Spleen (tissue), 7 donors: ENCODE data around the gene ALDOA.

Experiments used
- CTCF ChIP-seq, 11 experiments: fragments of 200-600 bp in 7 of 11; fragments of 450-650 bp in 4 of 11; sonication (generic) in 4 of 11; IDR thresholded peaks in 8 of 11; conservative IDR thresholded peaks in 3 of 11; 1 replicate in 7 of 11; 2 replicates in 4 of 11; pipeline versions ENCODE4 v1.4.0 to v1.8.0; 2016 to 2021; ENCODE audit warnings: antibody characterized with exemption in 11 of 11, inconsistent platforms in 4 of 11, mild to moderate bottlenecking in 1 of 11
- POLR2A ChIP-seq, 3 donors: fragments of 450-650 bp; IDR thresholded peaks; one replicate each; pipeline ENCODE4 v1.5.1; 2017; ENCODE audit warnings: antibody characterized with exemption in 3 of 3, mild to moderate bottlenecking in 1 of 3
- POLR2AphosphoS5 ChIP-seq, 3 donors: sonication (generic); formaldehyde crosslinking; IDR thresholded peaks; one replicate each; pipeline ENCODE4 v1.5.1; 2017; ENCODE audit warnings: antibody characterized with exemption in 3 of 3
- donor health status: DM: no; HTN: no; CAD: no; lungs with moderate emphysema.
- donor health status: DM: no; HTN: no; CAD: no.
- donor health status: DM: no; HTN: no; CAD: no.

DNA sequence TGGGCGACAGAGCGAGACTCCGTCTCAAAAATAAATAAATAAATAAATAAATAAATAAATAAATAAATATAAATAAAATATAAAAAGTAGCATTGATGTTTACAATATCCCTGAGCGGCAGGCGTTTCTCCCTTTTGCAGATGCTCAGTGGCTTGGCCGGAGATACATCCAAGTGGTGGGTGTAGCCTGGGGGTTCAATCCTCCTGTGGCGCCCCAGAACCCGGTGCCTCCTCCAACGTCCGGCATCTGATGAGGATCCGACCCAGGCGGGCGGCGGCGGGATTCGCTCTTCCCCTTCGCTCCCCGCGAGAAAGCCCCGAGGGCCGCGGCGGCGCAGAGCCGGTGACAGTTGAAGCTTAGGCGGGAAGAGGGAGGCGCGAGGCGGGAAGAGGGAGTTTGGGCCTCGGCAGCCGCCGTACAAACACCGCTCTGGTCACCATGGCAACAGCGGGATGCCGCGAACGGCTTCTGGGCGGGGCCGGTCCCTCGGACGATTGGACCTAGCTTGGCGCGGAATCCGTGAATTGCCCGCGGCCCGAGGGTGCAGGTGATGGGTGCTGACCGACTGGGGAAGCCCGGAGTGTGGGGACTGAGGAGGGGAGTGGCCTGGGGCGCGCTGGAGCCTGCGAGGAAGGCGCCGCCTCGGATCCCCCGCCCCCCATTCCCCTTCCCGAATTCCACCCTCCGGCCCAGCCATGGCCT is 12.7 kb upstream of the ALDOA start:
- TF ChIP-seq CTCF (IDR thresholded peaks at IDR 0.05 in 8 of 11, conservative IDR thresholded peaks at IDR 0.05 in 3 of 11) = no peak
- no peak for TF ChIP-seq POLR2A (IDR thresholded peaks at IDR 0.05)
- peak; percentile 81 to 91 (median 91) for TF ChIP-seq POLR2AphosphoS5 (IDR thresholded peaks at IDR 0.05)
